K562 (cell line): Measurements from ENCODE around the gene SPCS2. TPM values are rescaled to one million over a fixed set of nuclear protein-coding genes. Genes with fewer than 3 reads are reported as not detected.

Source experiments
- ATF7 ChIP-seq: fragments of 450-650 bp; IDR thresholded peaks from 2 replicates; pipeline ENCODE4 v1.7.1; 2014; ENCODE audit warnings: mild to moderate bottlenecking, moderate library complexity
- CBFB ChIP-seq: sonication (generic); formaldehyde crosslinking; IDR thresholded peaks from 2 replicates; pipeline ENCODE4 v1.4.0; 2020; ENCODE audit warnings: mild to moderate bottlenecking, missing genetic modification reagents
- ELF2 ChIP-seq: fragments of 250-450 bp; sonication (Bioruptor Pico); IDR thresholded peaks from 2 replicates; pipeline ENCODE4 v1.5.0; 2021; ENCODE audit warnings: mild to moderate bottlenecking
- MCM2 ChIP-seq: fragments of 450-650 bp; IDR thresholded peaks from 2 replicates; pipeline ENCODE4 v1.6.1; 2017; ENCODE audit warnings: low read depth, mild to moderate bottlenecking
- PTBP1 ChIP-seq: fragments of 200-400 bp; formaldehyde crosslinking; IDR thresholded peaks from 2 replicates; pipeline ENCODE4 v1.6.1; 2017; ENCODE audit warnings: low read depth, low read length
- SAFB2 ChIP-seq: fragments of 200-400 bp; formaldehyde crosslinking; IDR thresholded peaks from 2 replicates; pipeline ENCODE4 v1.6.1; 2018; ENCODE audit warnings: borderline replicate concordance, low read length, low read depth, moderate library complexity; ENCODE audit not compliant: severe bottlenecking
- SMC3 ChIP-seq: conservative IDR thresholded peaks from 2 replicates; pipeline ENCODE4 v1.6.1; 2011; ENCODE audit warnings: low read depth, low read length, improper control_type of control experiment; ENCODE audit not compliant: insufficient read depth
- SNIP1 ChIP-seq: fragments of 450-650 bp; IDR thresholded peaks from 2 replicates; pipeline ENCODE4 v1.7.1; 2017; ENCODE audit warnings: low read depth, mild to moderate bottlenecking
- TGIF2 ChIP-seq: sonication (generic); formaldehyde crosslinking; IDR thresholded peaks from 2 replicates; pipeline ENCODE4 v1.8.1; 2022; ENCODE audit warnings: mild to moderate bottlenecking, missing genetic modification reagents, moderate library complexity
- TSC22D4 ChIP-seq: fragments of 450-650 bp; IDR thresholded peaks from 2 replicates; pipeline ENCODE4 v1.6.1; 2016; ENCODE audit warnings: missing genetic modification characterization, missing biosample characterization, control low read depth
- ZFPM2 ChIP-seq: fragments of 250-450 bp; sonication (Bioruptor Pico); IDR thresholded peaks from 2 replicates; pipeline ENCODE4 v1.5.1; 2022; ENCODE audit warnings: mild to moderate bottlenecking
- ZNF384 ChIP-seq: IDR thresholded peaks from 2 replicates; pipeline ENCODE4 v1.6.1; 2012; ENCODE audit warnings: low read depth, low read length, improper control_type of control experiment
- polyA plus RNA-seq, 8 experiments: library from polyadenylated mRNA; depleted of rRNA in 4 of 8; stranded (reverse) in 5 of 8; unstranded in 3 of 8; fragments of >200 nt; fragmentation: Nextera tagmentation in 2 of 8; fragmentation: Illumina TruSeq in 1 of 8; extraction: Ambion mirVana in 2 of 8; extraction: Trizol in 1 of 8; gene quantifications; 2 replicates each; pipeline versions ENCODE4 v1.2.1 to v1.2.3, GENCODE V29; 2011 to 2014; ENCODE audit warnings: inconsistent platforms in 1 of 8, missing spikeins in 1 of 8
- total RNA-seq, 7 experiments: library from RNA; depleted of rRNA in 6 of 7; stranded (reverse); fragments of >200 nt in 6 of 7; fragmentation: Illumina TruSeq in 2 of 7; extraction: Trizol in 2 of 7; gene quantifications; 2 replicates each; pipeline versions ENCODE4 v1.2.1 to v1.2.3, GENCODE V29; 2011 to 2021; ENCODE audit warnings: low replicate concordance in 1 of 7
- TF ChIP-seq, protein P1 (sequence below), 2 experiments: fragments of 450-650 bp in 1 of 2; IDR thresholded peaks; 2 replicates each; pipeline ENCODE4 v1.6.1; 2011 to 2017; ENCODE audit warnings: low read depth in 2 of 2, antibody characterized with exemption in 1 of 2, borderline replicate concordance in 1 of 2, low read length in 1 of 2, mild to moderate bottlenecking in 1 of 2, mixed read lengths in 1 of 2; ENCODE audit not compliant: control insufficient read depth in 1 of 2
- TF ChIP-seq, protein P2 (sequence below): fragments of 450-650 bp; formaldehyde crosslinking; IDR thresholded peaks from 2 replicates; pipeline ENCODE4 v1.4.0; 2020; ENCODE audit warnings: mild to moderate bottlenecking, moderate library complexity
- TF ChIP-seq, protein P3 (sequence below), 2 experiments: fragments of 450-650 bp in 1 of 2; sonication (generic) in 1 of 2; formaldehyde crosslinking; conservative IDR thresholded peaks; 2 replicates each; pipeline versions ENCODE4 v1.4.0 to v1.8.1; 2020 to 2022; ENCODE audit warnings: mild to moderate bottlenecking in 1 of 2, missing genetic modification reagents in 1 of 2
- TF ChIP-seq, protein P4 (sequence below): fragments of 250-450 bp; sonication (Bioruptor Pico); IDR thresholded peaks from 2 replicates; pipeline ENCODE4 v1.5.0; 2022; ENCODE audit warnings: mild to moderate bottlenecking
- TF ChIP-seq, protein P5 (sequence below): IDR thresholded peaks from 2 replicates; pipeline ENCODE4 v1.6.1; 2011; ENCODE audit warnings: borderline replicate concordance, low read depth, mild to moderate bottlenecking, moderate library complexity, low read length; ENCODE audit not compliant: insufficient read depth, poor library complexity, severe bottlenecking

The SPCS2 gene
- total and polyA plus RNA-seq, 9 of the 15 experiments (the other 6 are each of a cell fraction or from before 2014, with no cell fraction given), result 38.2 to 458 (median 193) TPM

DNA sequence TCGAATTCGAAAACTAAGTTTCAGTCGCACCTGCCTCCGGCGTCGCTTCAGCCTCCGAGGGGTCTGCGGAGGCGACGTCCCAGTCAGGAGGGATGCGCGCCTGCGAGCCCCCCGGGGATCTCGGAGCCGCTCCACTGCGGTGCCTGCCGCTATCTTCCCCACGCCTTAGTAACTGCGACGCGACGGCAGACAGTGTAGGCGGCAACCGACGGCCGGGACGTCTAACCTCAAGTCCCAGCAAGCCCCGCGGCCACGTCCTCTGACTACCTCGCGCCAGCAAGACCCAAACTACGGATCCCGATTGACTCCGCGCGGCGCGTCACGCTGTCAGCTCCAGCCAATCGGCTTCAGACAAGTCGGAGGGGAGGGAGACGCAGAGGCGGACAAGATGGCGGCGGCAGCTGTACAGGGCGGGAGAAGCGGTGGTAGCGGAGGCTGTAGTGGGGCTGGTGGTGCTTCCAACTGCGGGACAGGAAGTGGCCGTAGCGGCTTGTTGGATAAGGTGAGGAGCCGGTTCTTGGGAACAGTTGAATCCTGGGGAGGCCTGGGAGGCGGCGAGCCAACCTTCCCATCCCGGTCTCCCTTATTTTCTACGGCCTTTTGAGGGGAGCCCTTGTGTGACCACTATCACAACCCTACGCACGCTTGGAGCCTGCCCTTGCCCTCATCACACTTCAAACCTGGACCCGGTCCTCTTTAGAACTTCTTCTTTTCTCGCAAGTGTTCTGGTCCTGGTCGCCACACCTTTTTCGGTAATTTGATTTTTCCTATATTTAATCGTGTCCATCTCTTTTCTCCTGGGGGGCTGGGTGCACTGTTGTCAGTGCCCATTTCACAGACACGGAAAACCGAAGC, at the start of gene SPCS2, which contains the start of gene XRRA1 (continued):
- TF ChIP-seq, protein P1, sequence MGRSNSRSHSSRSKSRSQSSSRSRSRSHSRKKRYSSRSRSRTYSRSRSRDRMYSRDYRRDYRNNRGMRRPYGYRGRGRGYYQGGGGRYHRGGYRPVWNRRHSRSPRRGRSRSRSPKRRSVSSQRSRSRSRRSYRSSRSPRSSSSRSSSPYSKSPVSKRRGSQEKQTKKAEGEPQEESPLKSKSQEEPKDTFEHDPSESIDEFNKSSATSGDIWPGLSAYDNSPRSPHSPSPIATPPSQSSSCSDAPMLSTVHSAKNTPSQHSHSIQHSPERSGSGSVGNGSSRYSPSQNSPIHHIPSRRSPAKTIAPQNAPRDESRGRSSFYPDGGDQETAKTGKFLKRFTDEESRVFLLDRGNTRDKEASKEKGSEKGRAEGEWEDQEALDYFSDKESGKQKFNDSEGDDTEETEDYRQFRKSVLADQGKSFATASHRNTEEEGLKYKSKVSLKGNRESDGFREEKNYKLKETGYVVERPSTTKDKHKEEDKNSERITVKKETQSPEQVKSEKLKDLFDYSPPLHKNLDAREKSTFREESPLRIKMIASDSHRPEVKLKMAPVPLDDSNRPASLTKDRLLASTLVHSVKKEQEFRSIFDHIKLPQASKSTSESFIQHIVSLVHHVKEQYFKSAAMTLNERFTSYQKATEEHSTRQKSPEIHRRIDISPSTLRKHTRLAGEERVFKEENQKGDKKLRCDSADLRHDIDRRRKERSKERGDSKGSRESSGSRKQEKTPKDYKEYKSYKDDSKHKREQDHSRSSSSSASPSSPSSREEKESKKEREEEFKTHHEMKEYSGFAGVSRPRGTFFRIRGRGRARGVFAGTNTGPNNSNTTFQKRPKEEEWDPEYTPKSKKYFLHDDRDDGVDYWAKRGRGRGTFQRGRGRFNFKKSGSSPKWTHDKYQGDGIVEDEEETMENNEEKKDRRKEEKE (IDR thresholded peaks at IDR 0.05; ENCODE audit: borderline replicate concordance in 1 of 2, control insufficient read depth in 1 of 2, low read depth in 2 of 2, low read length in 1 of 2), result no peak
- TF ChIP-seq, protein P2, sequence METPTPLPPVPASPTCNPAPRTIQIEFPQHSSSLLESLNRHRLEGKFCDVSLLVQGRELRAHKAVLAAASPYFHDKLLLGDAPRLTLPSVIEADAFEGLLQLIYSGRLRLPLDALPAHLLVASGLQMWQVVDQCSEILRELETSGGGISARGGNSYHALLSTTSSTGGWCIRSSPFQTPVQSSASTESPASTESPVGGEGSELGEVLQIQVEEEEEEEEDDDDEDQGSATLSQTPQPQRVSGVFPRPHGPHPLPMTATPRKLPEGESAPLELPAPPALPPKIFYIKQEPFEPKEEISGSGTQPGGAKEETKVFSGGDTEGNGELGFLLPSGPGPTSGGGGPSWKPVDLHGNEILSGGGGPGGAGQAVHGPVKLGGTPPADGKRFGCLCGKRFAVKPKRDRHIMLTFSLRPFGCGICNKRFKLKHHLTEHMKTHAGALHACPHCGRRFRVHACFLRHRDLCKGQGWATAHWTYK (CRISPR knock-in tag), result 0 out of 2 replicates have a peak, but pooled peaks have one; percentile 38
- no peak for TF ChIP-seq SNIP1
- 0 out of 2 replicates have a peak, but pooled peaks have one; percentile 16 for TF ChIP-seq ZNF384
- TF ChIP-seq, protein P3, sequence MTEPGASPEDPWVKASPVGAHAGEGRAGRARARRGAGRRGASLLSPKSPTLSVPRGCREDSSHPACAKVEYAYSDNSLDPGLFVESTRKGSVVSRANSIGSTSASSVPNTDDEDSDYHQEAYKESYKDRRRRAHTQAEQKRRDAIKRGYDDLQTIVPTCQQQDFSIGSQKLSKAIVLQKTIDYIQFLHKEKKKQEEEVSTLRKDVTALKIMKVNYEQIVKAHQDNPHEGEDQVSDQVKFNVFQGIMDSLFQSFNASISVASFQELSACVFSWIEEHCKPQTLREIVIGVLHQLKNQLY (CRISPR knock-in tag; conservative IDR thresholded peaks at IDR 0.05), result no peak
- TF ChIP-seq CBFB, result peak; percentile 88
- TF ChIP-seq, protein P4, sequence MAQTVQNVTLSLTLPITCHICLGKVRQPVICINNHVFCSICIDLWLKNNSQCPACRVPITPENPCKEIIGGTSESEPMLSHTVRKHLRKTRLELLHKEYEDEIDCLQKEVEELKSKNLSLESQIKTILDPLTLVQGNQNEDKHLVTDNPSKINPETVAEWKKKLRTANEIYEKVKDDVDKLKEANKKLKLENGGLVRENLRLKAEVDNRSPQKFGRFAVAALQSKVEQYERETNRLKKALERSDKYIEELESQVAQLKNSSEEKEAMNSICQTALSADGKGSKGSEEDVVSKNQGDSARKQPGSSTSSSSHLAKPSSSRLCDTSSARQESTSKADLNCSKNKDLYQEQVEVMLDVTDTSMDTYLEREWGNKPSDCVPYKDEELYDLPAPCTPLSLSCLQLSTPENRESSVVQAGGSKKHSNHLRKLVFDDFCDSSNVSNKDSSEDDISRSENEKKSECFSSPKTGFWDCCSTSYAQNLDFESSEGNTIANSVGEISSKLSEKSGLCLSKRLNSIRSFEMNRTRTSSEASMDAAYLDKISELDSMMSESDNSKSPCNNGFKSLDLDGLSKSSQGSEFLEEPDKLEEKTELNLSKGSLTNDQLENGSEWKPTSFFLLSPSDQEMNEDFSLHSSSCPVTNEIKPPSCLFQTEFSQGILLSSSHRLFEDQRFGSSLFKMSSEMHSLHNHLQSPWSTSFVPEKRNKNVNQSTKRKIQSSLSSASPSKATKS (CRISPR knock-in tag), result no peak
- TF ChIP-seq ZFPM2, result no peak
- no peak for TF ChIP-seq SAFB2
- peak; percentile 81 for TF ChIP-seq ATF7
- TF ChIP-seq, protein P5, sequence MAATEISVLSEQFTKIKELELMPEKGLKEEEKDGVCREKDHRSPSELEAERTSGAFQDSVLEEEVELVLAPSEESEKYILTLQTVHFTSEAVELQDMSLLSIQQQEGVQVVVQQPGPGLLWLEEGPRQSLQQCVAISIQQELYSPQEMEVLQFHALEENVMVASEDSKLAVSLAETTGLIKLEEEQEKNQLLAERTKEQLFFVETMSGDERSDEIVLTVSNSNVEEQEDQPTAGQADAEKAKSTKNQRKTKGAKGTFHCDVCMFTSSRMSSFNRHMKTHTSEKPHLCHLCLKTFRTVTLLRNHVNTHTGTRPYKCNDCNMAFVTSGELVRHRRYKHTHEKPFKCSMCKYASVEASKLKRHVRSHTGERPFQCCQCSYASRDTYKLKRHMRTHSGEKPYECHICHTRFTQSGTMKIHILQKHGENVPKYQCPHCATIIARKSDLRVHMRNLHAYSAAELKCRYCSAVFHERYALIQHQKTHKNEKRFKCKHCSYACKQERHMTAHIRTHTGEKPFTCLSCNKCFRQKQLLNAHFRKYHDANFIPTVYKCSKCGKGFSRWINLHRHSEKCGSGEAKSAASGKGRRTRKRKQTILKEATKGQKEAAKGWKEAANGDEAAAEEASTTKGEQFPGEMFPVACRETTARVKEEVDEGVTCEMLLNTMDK, result no peak
- no peak for TF ChIP-seq TSC22D4
- no peak for TF ChIP-seq ELF2 (CRISPR knock-in tag)
- no peak for TF ChIP-seq PTBP1
- TF ChIP-seq SMC3, result peak; percentile 15; the same call in 1 of the 2 replicates
- no peak for TF ChIP-seq TGIF2 (CRISPR knock-in tag)
- TF ChIP-seq MCM2, result no peak
